Measurements from ENCODE around the gene HGFAC.

- TF ChIP-seq CTCF (conservative IDR thresholded peaks at IDR 0.05) (no peak), EZH2 (IDR thresholded peaks at IDR 0.05; ENCODE audit: low read depth) (no peak)
Observed at GRCh38 chr4:3471098-3471760, 29.5 kb downstream of the HGFAC start.

Data from PC-9 (cell line).